Measurements from ENCODE around the gene TAF8. TPM values are rescaled to one million over a fixed set of nuclear protein-coding genes. Genes with fewer than 3 reads are reported as not detected.

Gene TAF8
- total RNA-seq, 2 donors from 2014 or later, result 21.9 to 35.8 TPM

GRCh38 chr6:42020967-42021366 is 29.4 kb upstream of the TAF8 start:
- no peak overlapping the region for H3K27ac ChIP-seq
- H3K27me3 ChIP-seq, result no peaks in the 10 kb centered on the region
- no peak for TF ChIP-seq CTCF (IDR thresholded peaks at IDR 0.05)
- peaks cover 0 to 21% of the 10 kb centered on the region in 2 donors for H3K4me1 ChIP-seq
- no peaks in the 10 kb centered on the region for H3K9me3 ChIP-seq
- DNase-seq (ENCODE audit: low spot score), result no peak
- H3K4me3 ChIP-seq, result no peak overlapping the region
- H3K36me3 ChIP-seq, result no peaks in the 10 kb centered on the region

GRCh38 chr6:42021847-42022754 is 28.2 kb upstream of the TAF8 start:
- Histone ChIP-seq H3K4me1 (peaks cover 0 to 23% of the 10 kb centered on the region in 2 donors), H3K27ac (no peak overlapping the region)

GRCh38 chr6:42022755-42023384 is 27.5 kb upstream of the TAF8 start:
- no peak for DNase-seq (ENCODE audit: low spot score)
- H3K27me3 ChIP-seq, result no peaks in the 10 kb centered on the region
- no peak overlapping the region for H3K4me3 ChIP-seq
- H3K36me3 ChIP-seq, result no peaks in the 10 kb centered on the region
- H3K9me3 ChIP-seq, result no peaks in the 10 kb centered on the region
- H3K4me1 ChIP-seq, result peaks cover 0 to 21% of the 10 kb centered on the region in 2 donors
- no peak for TF ChIP-seq CTCF (IDR thresholded peaks at IDR 0.05)
- H3K27ac ChIP-seq, result no peak overlapping the region

More at GRCh38 chr6:42021847-42022754, 28.2 kb upstream of the TAF8 start:
- Histone ChIP-seq H3K4me3 (no peak overlapping the region), H3K36me3 (no peaks in the 10 kb centered on the region), H3K27me3 (no peaks in the 10 kb centered on the region), H3K9me3 (no peaks in the 10 kb centered on the region)
- no peak for TF ChIP-seq CTCF (IDR thresholded peaks at IDR 0.05)
- DNase-seq (ENCODE audit: low spot score), result no peak

GRCh38 chr6:42025066-42025844 is 25.1 kb upstream of the TAF8 start:
- no peak for TF ChIP-seq CTCF (IDR thresholded peaks at IDR 0.05)

GRCh38 chr6:42025845-42026243 is 24.5 kb upstream of the TAF8 start:
- H3K4me1 ChIP-seq, result peaks cover 0 to 49% of the 10 kb centered on the region in 2 donors
- H3K9me3 ChIP-seq, result no peaks in the 10 kb centered on the region
- H3K36me3 ChIP-seq, result no peaks in the 10 kb centered on the region
- no peak overlapping the region for H3K4me3 ChIP-seq
- H3K27me3 ChIP-seq, result no peaks in the 10 kb centered on the region
- no peak for DNase-seq (ENCODE audit: low spot score)
- TF ChIP-seq CTCF (IDR thresholded peaks at IDR 0.05), result no peak
- H3K27ac ChIP-seq, result no peak overlapping the region

More at GRCh38 chr6:42025066-42025844, 25.1 kb upstream of the TAF8 start:
- Histone ChIP-seq H3K36me3 (no peaks in the 10 kb centered on the region), H3K4me3 (no peak overlapping the region), H3K9me3 (no peaks in the 10 kb centered on the region), H3K4me1 (peaks cover 0 to 43% of the 10 kb centered on the region in 2 donors), H3K27ac (no peak overlapping the region), H3K27me3 (no peaks in the 10 kb centered on the region)
- no peak for DNase-seq (ENCODE audit: low spot score)

All from right atrium auricular region (tissue), 2 donors.